ES-I3 (cell line): ENCODE results near the gene ELN.
"Not testable (repeated sequence)": the region's sequence is repeated elsewhere in the genome, so short reads cannot be mapped to it uniquely, and the experiment has no call there.

ENCODE experiments used
- H3K36me3 ChIP-seq: 2 replicates; pipeline ENCODE4 v1.6.1; 2013; ENCODE audit warnings: mild to moderate bottlenecking, low read length, control low read depth, moderate library complexity; ENCODE audit not compliant: insufficient read depth
- H3K4me1 ChIP-seq: 2 replicates; pipeline ENCODE4 v1.6.1; 2013; ENCODE audit warnings: mild to moderate bottlenecking, control low read depth, low read length; ENCODE audit not compliant: insufficient read depth
- H3K9ac ChIP-seq: 2 replicates; pipeline ENCODE4 v1.6.1; 2013; ENCODE audit warnings: low read depth, mild to moderate bottlenecking, low read length, moderate library complexity
- H3K9me3 ChIP-seq: 2 replicates; pipeline ENCODE4 v1.6.1; 2013; ENCODE audit warnings: mild to moderate bottlenecking, low read length, moderate library complexity; ENCODE audit not compliant: control insufficient read depth, insufficient read depth

Gene ELN

DNA sequence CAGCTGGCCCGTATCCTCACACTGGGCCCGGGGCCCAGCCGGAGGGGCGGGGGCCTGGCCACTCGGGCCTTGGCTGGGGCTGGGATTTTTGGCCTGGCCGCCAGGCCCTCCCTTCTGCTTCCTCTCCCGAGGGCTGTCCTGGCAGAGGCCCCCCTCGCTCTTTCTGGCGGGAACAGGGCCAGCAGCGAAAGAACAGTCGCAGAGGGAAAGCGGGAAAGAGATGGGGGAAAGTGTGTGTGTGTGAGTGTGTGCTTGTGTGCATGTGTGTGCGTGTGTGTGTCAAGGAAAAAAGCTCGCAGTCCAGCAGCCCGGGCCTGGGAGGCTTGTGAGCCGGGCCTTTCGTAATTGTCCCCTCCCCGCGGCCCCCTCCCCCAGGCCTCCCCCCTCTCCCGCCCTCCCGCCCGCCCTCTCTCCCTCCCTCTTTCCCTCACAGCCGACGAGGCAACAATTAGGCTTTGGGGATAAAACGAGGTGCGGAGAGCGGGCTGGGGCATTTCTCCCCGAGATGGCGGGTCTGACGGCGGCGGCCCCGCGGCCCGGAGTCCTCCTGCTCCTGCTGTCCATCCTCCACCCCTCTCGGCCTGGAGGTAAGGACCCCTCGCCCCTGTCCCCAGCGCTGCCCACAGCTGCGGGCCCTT lies at the start of gene ELN:
TSS of gene ELN (plus strand) at position 491 of the 638 bp plus-strand sequence. CDS start at position 506, 15 bp downstream.
- Histone ChIP-seq H3K36me3 (no peaks in the 10 kb centered on the region), H3K9ac (no peak within 1 kb of the TSS), H3K4me1 (peaks cover 12% of the 10 kb centered on the region), H3K9me3 (no peaks in the 10 kb centered on the region)

DNA sequence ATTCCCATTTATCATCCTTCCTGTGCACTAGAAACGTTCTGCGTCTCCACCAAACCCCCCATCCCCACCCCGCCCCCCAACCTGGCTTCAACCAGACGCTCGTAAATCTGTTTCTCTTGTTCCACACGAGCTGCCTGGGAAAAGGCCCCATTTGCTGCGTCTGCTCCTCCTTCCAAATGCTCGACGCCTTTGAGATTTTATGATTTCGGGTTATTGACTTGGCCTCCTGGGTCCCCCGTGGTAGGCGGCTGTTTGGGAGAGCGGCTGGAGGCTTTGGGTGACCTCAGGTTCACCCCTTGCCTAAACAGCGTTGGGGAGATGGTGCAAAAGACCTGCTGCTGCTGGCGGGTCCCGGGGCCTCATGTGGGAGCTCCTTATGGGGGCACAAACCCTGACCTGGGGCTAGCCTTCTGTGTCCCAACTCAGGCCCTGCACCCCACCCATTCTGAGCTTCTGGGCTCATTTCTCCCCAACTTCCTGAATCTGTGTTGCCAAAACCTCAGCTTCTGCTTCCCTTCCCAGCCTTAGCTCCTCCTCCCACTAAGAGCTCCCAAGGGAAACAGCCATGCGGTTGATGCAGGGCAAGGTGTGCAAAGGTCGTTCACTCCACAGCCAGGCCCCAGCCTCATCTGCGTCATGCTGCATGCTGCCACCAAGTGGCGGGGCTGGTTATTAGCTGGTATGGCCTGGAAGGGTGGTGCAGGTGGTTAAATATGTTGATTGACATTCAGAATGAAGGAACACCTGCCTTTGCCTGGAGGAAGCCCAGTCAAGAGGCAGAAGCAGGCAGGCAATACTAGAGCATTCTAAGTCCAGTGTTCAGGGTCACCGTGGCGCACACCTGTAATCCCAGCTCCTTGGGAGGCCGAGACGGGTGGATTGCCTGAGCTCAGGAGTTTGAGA lies 49.1 kb upstream of the ELN start:
- H3K4me1 ChIP-seq, result no peaks in the 10 kb centered on the region
- no peaks in the 10 kb centered on the region for H3K36me3 ChIP-seq
- H3K9ac ChIP-seq, result no peak overlapping the region
- no peaks in the 10 kb centered on the region for H3K9me3 ChIP-seq

DNA sequence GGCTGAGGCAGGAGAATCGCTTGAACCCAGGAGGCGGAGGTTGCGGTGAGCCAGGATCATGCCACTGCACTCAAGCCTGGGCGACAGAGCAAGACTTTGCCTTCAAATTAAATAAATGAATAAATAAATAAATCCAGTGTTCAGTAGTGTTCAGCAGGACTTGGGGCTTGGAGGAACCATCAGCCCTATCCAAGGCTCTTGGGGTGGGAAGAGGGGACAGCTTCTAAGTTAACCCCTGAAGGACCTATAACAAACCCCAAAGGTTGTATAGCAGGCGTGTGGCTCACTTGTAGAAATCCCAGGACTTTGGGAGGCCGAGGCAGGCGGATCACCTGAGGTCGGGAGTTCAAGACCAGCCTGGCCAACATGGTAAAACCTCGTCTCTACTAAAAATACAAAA lies 48.3 kb upstream of the ELN start:
- H3K9ac ChIP-seq, H3K36me3 ChIP-seq, H3K9me3 ChIP-seq, H3K4me1 ChIP-seq: not testable (repeated sequence)

DNA sequence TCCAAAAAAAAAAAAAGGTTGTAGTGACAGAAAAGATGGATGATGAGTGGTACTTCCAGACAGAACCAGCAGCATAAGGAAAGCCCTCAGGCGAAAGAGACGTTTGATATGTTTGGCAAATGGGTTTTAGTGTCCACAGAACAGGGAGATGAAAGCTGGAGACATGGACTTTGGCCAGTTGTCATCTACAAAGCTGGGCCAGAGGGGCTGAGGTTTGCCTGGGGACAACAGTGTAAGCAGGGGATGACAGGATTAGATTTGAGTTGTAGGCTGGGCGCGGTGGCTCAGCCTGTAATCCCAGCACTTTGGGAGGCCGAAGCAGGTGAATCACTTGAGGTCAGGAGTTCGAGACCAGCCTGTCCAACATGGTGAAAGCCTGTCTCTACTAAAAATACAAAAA lies 47.8 kb upstream of the ELN start:
- H3K9me3 ChIP-seq, result no peaks in the 10 kb centered on the region
- H3K4me1 ChIP-seq, result no peaks in the 10 kb centered on the region
- no peaks in the 10 kb centered on the region for H3K36me3 ChIP-seq
- H3K9ac ChIP-seq, result no peak overlapping the region

DNA sequence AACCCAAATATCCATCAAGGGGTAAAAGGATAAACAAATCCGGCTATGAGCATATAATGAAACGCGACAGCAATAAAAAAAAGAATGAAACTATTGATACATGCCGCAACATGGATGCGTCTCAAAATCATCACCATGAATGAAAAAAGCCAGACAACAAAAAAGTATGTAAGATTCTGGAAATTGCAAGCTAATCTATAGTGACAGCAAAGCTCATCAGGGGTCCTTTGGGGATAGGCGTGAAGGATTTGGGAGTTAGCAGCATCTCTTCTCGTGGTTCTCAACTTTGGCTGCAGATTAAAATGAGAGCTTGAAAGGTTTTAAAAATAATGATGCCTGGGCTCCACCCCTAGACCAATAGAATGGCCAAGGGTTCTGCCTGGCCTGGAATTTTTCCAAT lies 46.0 kb upstream of the ELN start:
- H3K36me3 ChIP-seq, result no peaks in the 10 kb centered on the region
- H3K4me1 ChIP-seq, result no peaks in the 10 kb centered on the region; the same call in 1 of the 2 replicates
- no peaks in the 10 kb centered on the region for H3K9me3 ChIP-seq
- H3K9ac ChIP-seq, result no peak overlapping the region

DNA sequence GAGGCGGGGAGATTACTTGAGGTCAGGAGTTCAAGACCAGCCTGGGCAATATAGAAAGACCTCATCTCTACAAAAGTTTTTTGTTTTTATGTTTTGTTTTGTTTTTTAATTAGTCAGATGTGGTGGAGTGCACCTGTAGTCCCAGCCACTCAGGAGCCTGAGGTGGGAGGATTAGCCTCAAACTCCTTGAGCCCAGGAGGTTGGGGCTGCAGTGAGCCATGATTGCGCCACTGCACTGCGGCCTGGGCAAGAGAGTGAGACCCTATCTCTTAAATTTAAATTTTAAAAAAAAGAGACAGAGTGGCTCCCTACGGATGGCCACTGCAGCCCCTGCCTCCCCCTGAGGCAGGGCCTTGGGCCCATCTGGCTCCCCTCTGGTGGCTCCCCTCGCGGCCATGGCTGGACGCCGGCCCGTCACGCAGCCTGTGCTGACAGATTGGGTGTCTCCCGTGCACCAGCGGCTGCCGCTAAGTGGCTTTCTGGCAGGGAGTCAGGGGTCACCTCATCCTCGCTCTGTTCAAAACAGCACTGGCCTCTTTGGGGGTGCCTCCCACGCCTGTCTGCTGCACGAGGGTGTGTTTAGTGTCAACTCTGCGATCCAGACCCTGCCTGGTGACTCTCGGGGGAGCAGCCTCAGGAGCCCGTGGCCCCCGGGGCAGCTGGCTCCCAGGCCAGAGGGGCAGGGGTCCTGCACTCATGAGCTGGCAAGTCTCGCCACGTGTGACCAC lies 44.4 kb upstream of the ELN start:
- Histone ChIP-seq H3K4me1 (no peaks in the 10 kb centered on the region; the same call in 1 of the 2 replicates), H3K36me3 (no peaks in the 10 kb centered on the region), H3K9me3 (no peaks in the 10 kb centered on the region), H3K9ac (no peak overlapping the region)

DNA sequence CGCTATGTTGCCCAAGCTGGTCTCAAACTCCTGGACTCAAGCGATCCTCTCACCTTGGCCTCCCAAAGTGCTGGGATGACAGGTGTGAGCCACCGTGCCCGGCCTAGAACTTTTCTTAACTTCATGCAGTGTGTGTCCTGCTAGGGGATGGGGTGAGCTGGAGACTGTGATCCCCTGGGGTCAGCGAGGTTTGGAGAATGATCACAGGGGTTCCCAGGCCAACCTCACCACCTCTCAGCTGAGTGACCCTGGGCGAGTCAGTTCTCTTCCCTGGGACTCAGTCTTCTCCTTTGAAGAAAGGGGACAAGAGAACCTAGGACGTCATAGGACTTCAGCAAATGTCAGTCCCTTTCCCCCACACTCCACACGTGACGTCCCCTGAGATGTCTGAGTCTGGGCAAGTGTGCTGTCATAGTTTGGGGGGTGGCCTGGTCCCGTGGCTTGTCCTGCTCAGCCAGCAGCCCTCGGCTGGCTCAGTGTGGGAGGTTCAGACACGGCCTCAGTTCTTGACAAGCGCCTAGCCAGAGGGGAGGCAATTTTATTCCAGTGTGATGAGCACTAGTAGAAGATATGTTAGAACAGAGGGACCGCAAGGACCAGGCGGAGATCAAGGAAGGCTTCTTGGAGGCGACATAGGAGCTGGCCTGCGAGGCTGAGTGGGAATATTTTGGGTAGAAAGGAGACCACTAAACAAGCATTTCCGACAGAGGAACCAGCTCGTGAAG lies 43.3 kb upstream of the ELN start:
- Histone ChIP-seq H3K4me1 (no peaks in the 10 kb centered on the region; the same call in 1 of the 2 replicates), H3K36me3 (no peaks in the 10 kb centered on the region), H3K9me3 (no peaks in the 10 kb centered on the region), H3K9ac (no peak overlapping the region)

DNA sequence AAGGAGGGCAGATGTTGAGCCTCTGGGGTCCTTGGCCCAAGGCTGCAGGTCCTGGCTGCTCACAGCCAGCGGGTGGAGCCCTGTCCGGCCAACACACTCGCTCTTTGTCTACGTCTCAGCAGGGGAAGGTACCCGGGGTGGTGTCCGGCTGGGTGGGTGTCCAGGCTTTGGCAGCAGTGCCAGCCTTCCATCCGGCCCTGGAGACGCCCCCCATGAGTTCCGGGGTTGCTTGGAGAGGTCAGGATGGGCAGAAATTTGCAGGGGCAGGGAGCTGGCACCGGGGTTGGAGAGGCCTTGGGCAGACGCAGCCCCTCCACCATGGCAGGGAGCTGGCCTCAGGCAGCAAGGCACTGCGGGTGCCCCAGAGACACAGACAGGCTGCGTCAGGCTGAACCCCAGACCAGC lies 42.2 kb upstream of the ELN start:
- Histone ChIP-seq H3K36me3 (no peaks in the 10 kb centered on the region), H3K4me1 (no peaks in the 10 kb centered on the region; the same call in 1 of the 2 replicates), H3K9ac (no peak overlapping the region), H3K9me3 (no peaks in the 10 kb centered on the region)

DNA sequence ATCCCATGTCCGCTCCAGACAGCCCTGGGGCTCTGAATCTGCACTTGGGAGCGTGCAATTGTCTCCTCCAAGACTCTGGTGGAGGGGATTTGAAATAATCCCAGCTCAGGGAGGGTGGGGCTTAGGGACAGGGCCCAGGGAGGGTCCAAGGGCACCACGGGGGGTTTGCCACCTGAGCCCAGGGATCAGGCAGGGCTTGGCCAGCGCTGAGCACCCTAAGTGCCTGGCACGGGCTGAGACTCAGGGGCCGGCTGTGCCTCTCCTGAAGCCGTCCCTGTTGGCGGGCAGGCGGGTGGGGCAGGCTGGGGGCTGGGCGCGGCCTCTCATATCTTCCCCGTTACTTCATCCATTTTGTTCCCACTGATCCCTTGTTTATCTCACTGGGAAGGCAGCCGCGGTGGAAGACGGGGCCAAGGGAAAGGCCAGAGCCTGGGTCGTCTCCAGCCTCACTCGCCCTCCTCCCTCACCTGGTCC lies 41.8 kb upstream of the ELN start:
- no peaks in the 10 kb centered on the region; the same call in 1 of the 2 replicates for H3K4me1 ChIP-seq
- H3K9me3 ChIP-seq, result no peaks in the 10 kb centered on the region
- H3K9ac ChIP-seq, result no peak overlapping the region
- H3K36me3 ChIP-seq, result no peaks in the 10 kb centered on the region

DNA sequence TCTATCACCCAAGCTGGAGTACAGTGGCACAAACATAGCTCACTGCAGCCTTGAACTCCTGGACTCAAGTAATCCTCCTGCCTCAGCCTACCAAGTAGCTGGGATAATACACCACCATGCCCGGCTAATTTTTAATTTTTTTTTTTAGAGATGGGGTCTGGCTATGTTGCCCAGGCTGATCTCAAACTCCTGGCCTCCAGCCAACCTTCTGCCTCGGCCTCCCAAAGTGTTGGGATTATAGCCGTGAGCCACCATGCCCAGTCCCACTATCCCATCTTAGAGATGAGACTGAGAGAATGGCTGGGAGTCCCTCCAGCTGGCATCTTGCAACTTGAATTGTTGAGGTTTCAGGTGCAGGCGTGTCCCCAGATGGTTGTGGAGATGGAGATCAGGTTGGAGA lies 40.7 kb upstream of the ELN start:
- Histone ChIP-seq H3K9ac (no peak overlapping the region), H3K9me3 (no peaks in the 10 kb centered on the region)

DNA sequence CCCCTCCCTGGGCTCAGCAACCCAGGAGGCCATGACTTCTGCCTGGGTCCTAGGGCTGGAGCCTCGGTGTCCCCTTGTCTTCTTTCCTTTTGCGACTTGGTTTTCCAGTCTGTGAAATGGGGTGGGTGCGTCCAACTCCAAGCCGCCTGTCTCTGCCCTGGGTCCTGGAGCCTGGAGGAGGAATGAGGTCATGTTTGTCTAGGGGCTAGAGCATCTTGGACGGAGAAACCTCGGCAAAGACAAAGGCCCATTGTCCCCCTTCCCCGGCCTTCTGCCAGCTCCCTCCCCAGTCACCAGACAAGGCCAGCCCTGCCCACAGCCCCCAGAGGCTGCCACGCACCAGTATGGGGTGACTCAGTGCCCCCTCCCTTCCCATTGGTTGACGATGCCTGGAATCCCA lies 39.8 kb upstream of the ELN start:
- H3K4me1 ChIP-seq, result no peaks in the 10 kb centered on the region; the same call in 1 of the 2 replicates
- H3K9ac ChIP-seq, result no peak overlapping the region
- H3K9me3 ChIP-seq, result no peaks in the 10 kb centered on the region
- H3K36me3 ChIP-seq, result no peaks in the 10 kb centered on the region

More for the DNA sequence above, 40.7 kb upstream of the ELN start:
- no peaks in the 10 kb centered on the region; the same call in 1 of the 2 replicates for H3K4me1 ChIP-seq
- no peaks in the 10 kb centered on the region for H3K36me3 ChIP-seq

DNA sequence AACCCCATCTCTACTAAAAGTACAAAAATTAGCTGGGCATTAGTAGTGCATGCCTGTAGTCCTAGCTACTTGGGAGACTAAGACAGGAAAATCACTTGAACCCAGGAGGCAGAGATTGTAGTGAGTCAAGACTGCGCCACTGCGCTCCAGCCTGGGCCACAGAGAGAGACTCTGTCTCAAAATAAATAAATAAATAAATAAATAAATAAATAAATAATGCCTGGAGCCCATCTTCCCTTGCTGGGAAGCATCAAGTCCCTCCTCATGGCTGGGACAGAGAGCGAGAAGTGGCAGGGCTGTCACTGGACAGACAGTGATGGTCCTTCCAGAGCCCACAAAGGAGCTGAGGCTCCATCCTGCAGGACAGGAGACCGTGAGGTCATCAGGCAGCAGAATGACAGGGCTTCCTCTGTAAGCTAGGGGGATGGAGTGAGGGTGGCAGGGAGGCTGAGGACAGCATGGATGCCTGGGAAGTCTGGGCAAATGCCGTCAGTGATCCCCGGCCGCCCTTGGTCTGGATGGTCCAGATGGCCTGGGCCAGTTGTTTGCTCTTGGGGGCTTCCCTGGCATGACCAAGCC lies 36.4 kb upstream of the ELN start:
- Histone ChIP-seq H3K4me1 (no peaks in the 10 kb centered on the region), H3K9ac (no peak overlapping the region), H3K36me3 (no peaks in the 10 kb centered on the region), H3K9me3 (no peaks in the 10 kb centered on the region)

DNA sequence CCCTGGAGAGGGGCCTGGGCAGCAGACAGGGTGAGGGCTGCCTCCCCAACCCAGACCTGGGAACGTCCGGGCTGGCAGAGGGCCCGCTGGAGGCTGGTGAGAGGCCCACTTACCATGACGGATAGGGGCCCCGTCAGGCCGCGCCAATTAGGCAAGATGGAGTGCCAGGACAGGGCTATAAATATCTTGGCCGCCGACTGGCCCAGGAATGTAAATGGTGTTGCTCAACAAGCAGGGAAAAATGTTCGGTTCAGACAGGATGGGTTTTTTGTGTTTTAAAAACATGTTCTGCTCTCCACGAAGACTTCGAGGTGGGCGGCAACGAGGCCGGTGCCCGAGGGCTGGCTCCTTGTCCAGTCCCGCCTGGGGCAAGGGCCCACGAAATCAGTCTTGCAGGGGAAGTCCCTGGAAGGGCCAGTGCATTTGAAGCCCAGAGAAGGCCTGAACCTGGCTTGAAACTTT lies 35.8 kb upstream of the ELN start:
- no peaks in the 10 kb centered on the region for H3K4me1 ChIP-seq
- no peak overlapping the region for H3K9ac ChIP-seq
- H3K9me3 ChIP-seq, result no peaks in the 10 kb centered on the region
- no peaks in the 10 kb centered on the region for H3K36me3 ChIP-seq
